H9 (cell line): ENCODE measurements around the gene RTTN. TPM values are rescaled to one million over a fixed set of nuclear protein-coding genes. Genes with fewer than 3 reads are reported as not detected.

Experiments
- DNase-seq: peaks from one replicate; pipeline ENCODE4 v3.0.0-alpha.2; 2017
- H2AFZ ChIP-seq: one replicate; pipeline ENCODE4 v1.6.1; 2013; ENCODE audit warnings: mild to moderate bottlenecking, low read length, control low read depth, moderate library complexity
- H2AK5ac ChIP-seq: 2 replicates; pipeline ENCODE4 v1.6.1; 2013; ENCODE audit warnings: low read length, control low read depth, mixed read lengths; ENCODE audit not compliant: insufficient read length
- H2BK120ac ChIP-seq: one replicate; pipeline ENCODE4 v1.6.1; 2013; ENCODE audit warnings: low read depth, mild to moderate bottlenecking, low read length, control low read depth, inconsistent platforms; ENCODE audit not compliant: poor library complexity, severe bottlenecking
- H2BK12ac ChIP-seq: 2 replicates; pipeline ENCODE4 v1.6.1; 2013; ENCODE audit warnings: low read length, control low read depth, mixed read lengths, low read depth; ENCODE audit not compliant: insufficient read length
- H2BK15ac ChIP-seq: 2 replicates; pipeline ENCODE4 v1.6.1; 2013; ENCODE audit warnings: low read depth, low read length, control low read depth
- H2BK20ac ChIP-seq: one replicate; pipeline ENCODE4 v1.6.1; 2013; ENCODE audit warnings: low read depth, mild to moderate bottlenecking, low read length, control low read depth, inconsistent platforms; ENCODE audit not compliant: poor library complexity, severe bottlenecking
- H2BK5ac ChIP-seq: 2 replicates; pipeline ENCODE4 v1.6.1; 2013; ENCODE audit warnings: low read length, control low read depth, mixed read lengths; ENCODE audit not compliant: insufficient read length
- H3K14ac ChIP-seq: 2 replicates; pipeline ENCODE4 v1.6.1; 2013; ENCODE audit warnings: low read length, control low read depth; ENCODE audit not compliant: insufficient read depth
- H3K18ac ChIP-seq: 2 replicates; pipeline ENCODE4 v1.6.1; 2013; ENCODE audit warnings: low read depth, mild to moderate bottlenecking, mixed read lengths, low read length, control low read depth; ENCODE audit not compliant: insufficient read length
- H3K23ac ChIP-seq: 2 replicates; pipeline ENCODE4 v1.6.1; 2013; ENCODE audit warnings: low read length, control low read depth, mixed read lengths, low read depth; ENCODE audit not compliant: insufficient read length
- H3K23me2 ChIP-seq: 2 replicates; pipeline ENCODE4 v1.6.1; 2013; ENCODE audit warnings: low read depth, mild to moderate bottlenecking, mixed read lengths, low read length, control low read depth; ENCODE audit not compliant: insufficient read length, poor library complexity, severe bottlenecking
- H3K27ac ChIP-seq: 2 replicates; pipeline ENCODE4 v1.5.1; 2013; ENCODE audit warnings: low read length, control low read depth, mixed read lengths, low read depth; ENCODE audit not compliant: insufficient read length
- H3K27me3 ChIP-seq: 2 replicates; pipeline ENCODE4 v1.6.1; 2013; ENCODE audit warnings: low read length, control low read depth, inconsistent platforms; ENCODE audit not compliant: insufficient read depth
- H3K4ac ChIP-seq: 2 replicates; pipeline ENCODE4 v1.6.1; 2013; ENCODE audit warnings: low read depth, mild to moderate bottlenecking, control low read depth, inconsistent platforms, low read length, moderate library complexity
- H3K4me1 ChIP-seq: 2 replicates; pipeline ENCODE4 v1.6.1; 2013; ENCODE audit warnings: low read length, control low read depth, inconsistent platforms; ENCODE audit not compliant: insufficient read depth
- H3K4me2 ChIP-seq: 2 replicates; pipeline ENCODE4 v1.6.1; 2013; ENCODE audit warnings: low read length, control low read depth, mixed read lengths; ENCODE audit not compliant: insufficient read length, insufficient read depth
- H3K56ac ChIP-seq: 2 replicates; pipeline ENCODE4 v1.6.1; 2013; ENCODE audit warnings: low read depth, mild to moderate bottlenecking, mixed read lengths, low read length, control low read depth; ENCODE audit not compliant: insufficient read length
- H3K79me1 ChIP-seq: 2 replicates; pipeline ENCODE4 v1.6.1; 2013; ENCODE audit warnings: low read depth, mild to moderate bottlenecking, moderate library complexity, low read length, control low read depth, inconsistent platforms; ENCODE audit not compliant: insufficient read depth, poor library complexity, severe bottlenecking
- H3K79me2 ChIP-seq: 2 replicates; pipeline ENCODE4 v1.6.1; 2013; ENCODE audit warnings: low read length, control low read depth, inconsistent platforms; ENCODE audit not compliant: insufficient read depth
- H3K9ac ChIP-seq: 2 replicates; pipeline ENCODE4 v1.6.1; 2013; ENCODE audit warnings: low read length, control low read depth, mixed read lengths; ENCODE audit not compliant: insufficient read length; ENCODE audit errors: extremely low read depth
- H3K9me3 ChIP-seq: one replicate; pipeline ENCODE4 v1.6.1; 2013; ENCODE audit warnings: low read depth, low read length, inconsistent platforms; ENCODE audit not compliant: control insufficient read depth
- H3T11ph ChIP-seq: one replicate; pipeline ENCODE4 v1.6.1; 2013; ENCODE audit warnings: mild to moderate bottlenecking, low read length, control low read depth, inconsistent platforms
- H4K20me1 ChIP-seq: one replicate; pipeline ENCODE4 v1.6.1; 2013; ENCODE audit not compliant: control insufficient read depth, insufficient read length, insufficient read depth
- H4K5ac ChIP-seq: 2 replicates; pipeline ENCODE4 v1.6.1; 2013; ENCODE audit warnings: low read depth, mild to moderate bottlenecking, mixed read lengths, low read length, control low read depth; ENCODE audit not compliant: insufficient read length
- H4K8ac ChIP-seq: replicated peaks from 2 replicates; pipeline ENCODE4 v1.6.1; 2013; ENCODE audit warnings: low read length, control low read depth, mixed read lengths, low read depth; ENCODE audit not compliant: insufficient read length
- H4K91ac ChIP-seq: 2 replicates; pipeline ENCODE4 v1.6.1; 2013; ENCODE audit warnings: low read depth, mild to moderate bottlenecking, moderate library complexity, mixed read lengths, low read length, control low read depth; ENCODE audit not compliant: insufficient read length
- H3K27ac Mint-ChIP-seq, 3 experiments: 2 replicates in 2 of 3; 3 replicates in 1 of 3; pipeline ENCODE4 v1.8.0; 2020 to 2021; ENCODE audit warnings: mixed read lengths in 3 of 3, mild to moderate bottlenecking in 1 of 3, moderate library complexity in 1 of 3
- H3K27me3 Mint-ChIP-seq: 2 replicates; pipeline ENCODE4 v1.8.0; 2021; ENCODE audit warnings: low read depth, mild to moderate bottlenecking, moderate library complexity, mixed read lengths
- H3K36me3 Mint-ChIP-seq, 3 experiments: 2 replicates in 2 of 3; 3 replicates in 1 of 3; pipeline ENCODE4 v1.8.0; 2020 to 2021; ENCODE audit warnings: low read depth in 3 of 3, mixed read lengths in 3 of 3; ENCODE audit not compliant: insufficient read depth in 1 of 3
- H3K4me1 Mint-ChIP-seq, 2 experiments: 2 replicates each; pipeline ENCODE4 v1.8.0; 2020; ENCODE audit warnings: mixed read lengths in 2 of 2
- H3K4me3 Mint-ChIP-seq, 2 experiments: 2 replicates in 1 of 2; 3 replicates in 1 of 2; pipeline ENCODE4 v1.8.0; 2020 to 2021; ENCODE audit warnings: mild to moderate bottlenecking in 2 of 2, mixed read lengths in 2 of 2, moderate library complexity in 1 of 2
- H3K9me3 Mint-ChIP-seq, 2 experiments: 2 replicates in 1 of 2; 3 replicates in 1 of 2; pipeline ENCODE4 v1.8.0; 2020; ENCODE audit warnings: mild to moderate bottlenecking in 2 of 2, mixed read lengths in 2 of 2, moderate library complexity in 1 of 2
- CTCF ChIP-seq: fragments of 200-600 bp; sonication (generic); conservative IDR thresholded peaks from 3 replicates; pipeline ENCODE4 v1.8.0; 2021; ENCODE audit warnings: antibody characterized with exemption, mild to moderate bottlenecking
- WGBS: extraction: QIAGEN DNeasy Blood & Tissue Kit; methylation state at CpG from one replicate; pipeline ENCODE4 v1.1.7; 2013; ENCODE audit warnings: missing lambda C conversion rate, low lambda C conversion rate, mixed read lengths; ENCODE audit not compliant: insufficient read length; ENCODE audit errors: extremely low coverage; 5-methylcytosine and 5-hydroxymethylcytosine counted together
- total RNA-seq: library from RNA; stranded (reverse); gene quantifications from 2 replicates; pipeline ENCODE4 v1.2.1, GENCODE V29; 2021

Gene RTTN
- total RNA-seq, 1 experiment from 2014 or later = 17.6 TPM

GRCh38 chr18:69980509-69980908 is 225.0 kb downstream of the RTTN start:
- Histone ChIP-seq H2BK5ac (no peak overlapping the region), H3K4me1 (no peaks in the 10 kb centered on the region; the same call in none of the 2 replicates), H4K20me1 (no peaks in the 10 kb centered on the region), H2BK12ac (no peak overlapping the region), H2AK5ac (no peak overlapping the region), H2BK120ac (no peak overlapping the region), H4K8ac (no peak overlapping the region), H3K27me3 (no peaks in the 10 kb centered on the region), H3T11ph (no peak overlapping the region), H3K23ac (no peak overlapping the region), H2BK20ac (no peak overlapping the region), H3K14ac (no peak overlapping the region), H2BK15ac (no peak overlapping the region), H4K91ac (no peak overlapping the region), H3K4ac (no peak overlapping the region), H2AFZ (no peak overlapping the region), H3K79me2 (no peaks in the 10 kb centered on the region), H3K56ac (no peak overlapping the region), H4K5ac (no peak overlapping the region), H3K4me2 (no peak overlapping the region), H3K18ac (no peak overlapping the region), H3K23me2 (no peaks in the 10 kb centered on the region), H3K79me1 (no peaks in the 10 kb centered on the region), H3K9ac (no peak overlapping the region), H3K27ac (no peak overlapping the region), H3K9me3 (no peaks in the 10 kb centered on the region)
- peaks cover 11 to 17% of the 10 kb centered on the region in 2 experiments for H3K9me3 Mint-ChIP-seq
- no peak overlapping the region for H3K27ac Mint-ChIP-seq
- H3K4me1 Mint-ChIP-seq = peaks cover 27 to 29% of the 10 kb centered on the region in 2 experiments
- H3K4me3 Mint-ChIP-seq = no peak overlapping the region
- H3K36me3 Mint-ChIP-seq = peaks cover 4 to 19% (median 14%) of the 10 kb centered on the region in 3 experiments; a peak in 5 of 7 replicates
- H3K27me3 Mint-ChIP-seq = no peaks in the 10 kb centered on the region; the same call in 1 of the 2 replicates
- TF ChIP-seq CTCF = no peak
- no peak for DNase-seq
- no CpG with 5 or more reads among the region's 4 CpGs for WGBS
